WERI-Rb-1 (cell line): Measurements from ENCODE around the gene CD55.

Experiments used
- DNase-seq: peaks from one replicate; pipeline ENCODE4 v3.0.0-alpha.2; 2020
- H3K27ac ChIP-seq: fragments of 250-450 bp; sonication (Bioruptor Pico); 2 replicates; pipeline ENCODE4 v1.5.1; 2020; ENCODE audit warnings: mild to moderate bottlenecking, moderate library complexity
- H3K27me3 ChIP-seq: fragments of 250-450 bp; sonication (Bioruptor Pico); 2 replicates; pipeline ENCODE4 v1.5.1; 2021; ENCODE audit warnings: mild to moderate bottlenecking, low read depth, moderate library complexity; ENCODE audit not compliant: insufficient read depth, severe bottlenecking
- H3K36me3 ChIP-seq: fragments of 250-450 bp; sonication (Bioruptor Pico); 2 replicates; pipeline ENCODE4 v1.5.1; 2020; ENCODE audit warnings: mild to moderate bottlenecking, moderate library complexity
- H3K4me3 ChIP-seq: 2 replicates; pipeline ENCODE4 v1.5.1; 2011; ENCODE audit warnings: low read depth, mild to moderate bottlenecking, control low read depth, low read length
- H3K9me3 ChIP-seq: fragments of 250-450 bp; sonication (Bioruptor Pico); 2 replicates; pipeline ENCODE4 v1.5.1; 2021; ENCODE audit warnings: mild to moderate bottlenecking, moderate library complexity; ENCODE audit not compliant: severe bottlenecking
- TF ChIP-seq, protein P1 (sequence below): IDR thresholded peaks from 2 replicates; pipeline ENCODE4 v1.5.1; 2011; ENCODE audit warnings: low read depth, mild to moderate bottlenecking, control low read depth, inconsistent platforms, low read length

CD55 gene

DNA sequence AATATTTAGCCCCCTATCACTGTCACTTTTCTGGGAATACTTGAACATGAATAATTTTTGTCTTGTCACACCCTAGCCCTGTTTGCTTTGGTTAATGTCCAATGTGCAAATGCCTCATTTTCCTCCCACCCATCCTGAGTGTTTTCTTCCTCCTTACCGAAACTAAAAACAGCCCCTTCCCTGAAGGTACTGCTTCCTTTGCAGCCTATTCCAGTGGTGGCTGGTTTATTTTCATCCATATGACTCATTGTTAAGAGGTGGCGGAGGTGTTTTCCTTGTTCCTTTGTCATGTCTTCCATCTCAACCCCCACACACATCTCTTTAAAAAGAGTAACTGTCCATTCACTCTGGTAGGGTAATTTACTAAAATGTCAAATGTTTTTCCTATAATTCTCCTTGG lies 40.4 kb downstream of the CD55 start:
- peaks cover 48% of the 10 kb centered on the region for H3K27me3 ChIP-seq
- H3K27ac ChIP-seq = no peak overlapping the region
- TF ChIP-seq, protein P1, sequence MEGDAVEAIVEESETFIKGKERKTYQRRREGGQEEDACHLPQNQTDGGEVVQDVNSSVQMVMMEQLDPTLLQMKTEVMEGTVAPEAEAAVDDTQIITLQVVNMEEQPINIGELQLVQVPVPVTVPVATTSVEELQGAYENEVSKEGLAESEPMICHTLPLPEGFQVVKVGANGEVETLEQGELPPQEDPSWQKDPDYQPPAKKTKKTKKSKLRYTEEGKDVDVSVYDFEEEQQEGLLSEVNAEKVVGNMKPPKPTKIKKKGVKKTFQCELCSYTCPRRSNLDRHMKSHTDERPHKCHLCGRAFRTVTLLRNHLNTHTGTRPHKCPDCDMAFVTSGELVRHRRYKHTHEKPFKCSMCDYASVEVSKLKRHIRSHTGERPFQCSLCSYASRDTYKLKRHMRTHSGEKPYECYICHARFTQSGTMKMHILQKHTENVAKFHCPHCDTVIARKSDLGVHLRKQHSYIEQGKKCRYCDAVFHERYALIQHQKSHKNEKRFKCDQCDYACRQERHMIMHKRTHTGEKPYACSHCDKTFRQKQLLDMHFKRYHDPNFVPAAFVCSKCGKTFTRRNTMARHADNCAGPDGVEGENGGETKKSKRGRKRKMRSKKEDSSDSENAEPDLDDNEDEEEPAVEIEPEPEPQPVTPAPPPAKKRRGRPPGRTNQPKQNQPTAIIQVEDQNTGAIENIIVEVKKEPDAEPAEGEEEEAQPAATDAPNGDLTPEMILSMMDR = no peak
- no peaks in the 10 kb centered on the region for H3K9me3 ChIP-seq
- H3K4me3 ChIP-seq = no peak overlapping the region
- DNase-seq = no peak
- no peaks in the 10 kb centered on the region for H3K36me3 ChIP-seq

DNA sequence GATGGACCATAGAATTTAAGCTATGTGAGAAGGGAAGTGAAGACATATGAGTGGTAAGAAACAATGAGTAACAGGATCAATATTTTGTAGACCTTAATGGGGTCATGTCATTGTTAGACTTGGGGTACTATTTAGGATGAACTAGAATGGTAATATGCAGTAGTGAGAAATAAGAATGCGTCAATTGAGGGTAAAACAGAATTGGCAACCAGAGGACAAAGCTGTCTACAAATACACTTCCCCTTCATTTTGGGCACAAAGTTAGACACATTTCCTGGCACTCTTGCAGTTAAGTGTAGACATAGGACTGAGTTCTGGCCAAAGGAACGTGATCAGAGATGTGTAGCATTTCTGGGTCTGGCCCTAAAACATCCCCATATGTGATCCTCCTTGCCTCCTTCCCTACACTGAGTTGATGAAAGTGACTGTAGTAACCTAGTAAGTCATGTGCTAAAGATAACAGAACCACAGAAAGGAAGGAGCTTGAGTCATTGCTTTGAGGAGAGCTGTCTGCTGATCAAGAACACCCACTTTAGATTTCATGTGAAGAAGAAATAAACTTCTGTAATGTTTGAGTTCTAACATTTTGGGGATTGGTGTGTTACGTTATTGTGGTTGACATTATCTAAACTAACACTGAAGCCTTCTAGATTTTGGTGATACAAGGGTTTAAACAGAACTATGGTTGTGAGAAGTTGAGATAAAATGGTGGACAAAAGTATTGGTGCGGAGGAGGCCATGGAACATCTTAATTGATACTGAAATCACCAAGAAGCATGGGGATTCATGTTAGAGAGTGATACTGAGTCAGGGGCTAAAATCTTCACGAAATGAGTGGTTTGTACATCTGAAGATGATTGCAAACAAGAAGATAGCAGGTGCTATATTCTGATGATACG lies 41.7 kb downstream of the CD55 start:
- H3K27ac ChIP-seq = no peak overlapping the region
- H3K9me3 ChIP-seq = no peaks in the 10 kb centered on the region
- no peak overlapping the region for H3K4me3 ChIP-seq
- TF ChIP-seq, protein P1 = no peak
- DNase-seq = no peak
- peaks cover 55% of the 10 kb centered on the region for H3K27me3 ChIP-seq
- H3K36me3 ChIP-seq = no peaks in the 10 kb centered on the region

DNA sequence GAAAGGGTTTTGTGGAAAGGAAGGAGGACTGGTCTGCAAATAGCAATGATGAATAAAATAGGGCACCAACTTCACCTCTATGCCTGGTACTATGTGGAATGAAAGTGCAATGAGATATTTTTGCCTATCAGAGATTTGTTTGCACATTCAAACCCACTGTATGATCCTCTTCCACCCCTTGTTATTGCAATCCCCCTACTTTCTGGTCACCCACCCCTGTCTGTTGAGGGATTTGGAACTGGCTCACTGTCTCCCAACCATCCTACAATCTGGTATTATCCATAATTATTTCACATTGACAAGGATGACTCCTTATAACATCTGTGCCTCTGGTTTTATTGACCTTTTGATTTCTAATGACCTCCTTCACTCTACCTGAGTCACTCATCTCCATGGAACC lies 42.4 kb downstream of the CD55 start:
- H3K36me3 ChIP-seq = no peaks in the 10 kb centered on the region

DNA sequence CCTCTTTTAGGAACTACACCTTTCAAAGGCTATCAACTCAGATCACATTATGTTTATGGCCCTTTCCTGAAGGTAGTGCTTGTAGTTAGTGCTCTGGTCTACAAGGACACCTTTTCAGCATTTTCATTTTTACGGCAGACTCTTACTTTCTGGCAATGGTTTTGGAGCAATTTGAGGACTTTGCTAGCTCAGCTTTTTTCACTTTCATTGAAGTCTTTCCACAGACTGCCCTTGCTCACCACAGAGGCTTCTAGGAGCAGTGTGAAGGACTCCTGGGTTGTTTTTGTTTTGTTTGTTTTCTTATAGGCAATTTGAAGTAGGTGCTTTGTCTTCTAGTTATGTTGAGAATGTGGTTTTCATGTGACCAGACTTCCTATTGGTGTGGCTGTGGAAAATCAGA lies 43.1 kb downstream of the CD55 start:
- Histone ChIP-seq H3K27ac (no peak overlapping the region), H3K9me3 (no peaks in the 10 kb centered on the region), H3K4me3 (no peak overlapping the region), H3K27me3 (peaks cover 52% of the 10 kb centered on the region), H3K36me3 (no peaks in the 10 kb centered on the region)
- DNase-seq = no peak
- TF ChIP-seq, protein P1 = no peak

More for the DNA sequence above, 42.4 kb downstream of the CD55 start:
- DNase-seq = no peak
- Histone ChIP-seq H3K27ac (no peak overlapping the region), H3K9me3 (no peaks in the 10 kb centered on the region), H3K4me3 (no peak overlapping the region), H3K27me3 (peaks cover 53% of the 10 kb centered on the region)
- TF ChIP-seq, protein P1 = no peak

DNA sequence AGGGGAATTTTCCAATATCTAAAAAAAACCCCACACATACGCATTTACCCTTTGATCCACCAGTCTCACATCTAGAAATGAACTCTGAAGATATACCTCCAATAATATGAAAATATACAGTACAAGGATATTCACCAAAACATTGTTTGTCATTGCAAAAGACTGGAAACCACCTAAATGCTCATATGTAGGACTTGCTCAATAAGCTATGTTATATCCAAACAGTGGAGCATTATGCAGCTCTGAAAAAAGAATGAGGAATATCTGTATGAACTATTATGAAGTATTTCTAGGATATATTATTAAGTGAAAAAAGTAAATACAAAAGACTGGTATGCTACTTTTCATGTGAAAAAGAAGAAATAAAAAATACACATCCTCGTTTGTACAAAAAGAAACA lies 43.6 kb downstream of the CD55 start:
- H3K9me3 ChIP-seq = no peaks in the 10 kb centered on the region
- no peaks in the 10 kb centered on the region for H3K36me3 ChIP-seq
- H3K4me3 ChIP-seq = no peak overlapping the region
- no peak for DNase-seq
- peaks cover 48% of the 10 kb centered on the region for H3K27me3 ChIP-seq
- TF ChIP-seq, protein P1 = no peak
- H3K27ac ChIP-seq = no peak overlapping the region

DNA sequence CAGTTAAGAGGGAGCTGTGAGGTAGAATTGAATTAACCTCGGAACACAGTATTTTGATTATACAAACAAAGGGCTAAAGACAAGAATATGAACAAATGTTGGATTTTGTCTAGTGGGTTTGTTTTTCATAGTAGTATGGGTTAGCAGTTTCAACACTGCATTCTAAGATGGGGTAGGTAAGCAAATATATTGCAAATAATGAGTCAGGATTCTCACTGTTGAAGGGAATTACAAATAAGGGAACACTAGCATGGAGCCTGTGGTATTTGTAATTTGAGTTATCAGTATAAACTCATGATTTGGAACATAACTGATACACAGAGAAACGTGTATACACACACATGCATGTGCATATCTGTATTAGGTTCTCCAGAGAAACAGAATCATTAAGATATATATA lies 44.5 kb downstream of the CD55 start:
- Histone ChIP-seq H3K4me3 (no peak overlapping the region), H3K27ac (no peak overlapping the region), H3K36me3 (no peaks in the 10 kb centered on the region), H3K9me3 (no peaks in the 10 kb centered on the region), H3K27me3 (peaks cover 48% of the 10 kb centered on the region)
- DNase-seq = no peak
- TF ChIP-seq, protein P1 = no peak
